CD4-positive, alpha-beta T cell treated with Interleukin-10 for 1 hour (primary cell): ENCODE results near the gene HAUS7.
A peak's percentile ranks its signal among the peaks of the same experiment; 100 is the strongest.
"Not testable (repeated sequence)": the region's sequence is repeated elsewhere in the genome, so short reads cannot be mapped to it uniquely, and the experiment has no call there.

Experiments
- DNase-seq: peaks from one replicate; pipeline ENCODE4 v3.0.0-alpha.2; 2020

Gene HAUS7

GRCh38 chrX:153406011-153406410, 64.4 kb downstream of the HAUS7 start:
- DNase-seq = no peak

- DNase-seq = no peak
These were observed 65.0 kb downstream of the HAUS7 start for GRCh38 chrX:153405426-153405825.

GRCh38 chrX:153404333-153404732, 66.0 kb downstream of the HAUS7 start:
- DNase-seq = not testable (repeated sequence)

- no peak for DNase-seq
These were observed 69.1 kb downstream of the HAUS7 start, which contains the start of gene PNMA6E for GRCh38 chrX:153401133-153401764. PNMA6E (minus strand) TSS chrX:153401350; CDS start chrX:153398849, 2,501 bp downstream.

GRCh38 chrX:153400146-153401132, 69.9 kb downstream of the HAUS7 start:
- peak; percentile 46 for DNase-seq

GRCh38 chrX:153398275-153398960, 72.0 kb downstream of the HAUS7 start:
- DNase-seq = no peak
